Endometrial microvascular endothelial cells (primary cell): ENCODE measurements around the gene MMP17. TPM values are rescaled to one million over a fixed set of nuclear protein-coding genes. Genes with fewer than 3 reads are reported as not detected.

Experiments
- in situ Hi-C: cut with HindIII; loops from 2 replicates; pipeline ENCODE4 v1.10.0; 2017; ENCODE audit warnings: low sequenced_read_pairs, low pct_unique_long_range_greater_than_20kb; ENCODE audit errors: inconsistent ontology term
- total RNA-seq: library from RNA; depleted of rRNA; stranded (reverse); fragments of >200 nt; gene quantifications from one replicate; pipeline ENCODE4 v1.2.3, GENCODE V29; 2015; ENCODE audit errors: inconsistent ontology term

The MMP17 gene
- total RNA-seq, 1 donor from 2014 or later: 19.7 TPM

DNA sequence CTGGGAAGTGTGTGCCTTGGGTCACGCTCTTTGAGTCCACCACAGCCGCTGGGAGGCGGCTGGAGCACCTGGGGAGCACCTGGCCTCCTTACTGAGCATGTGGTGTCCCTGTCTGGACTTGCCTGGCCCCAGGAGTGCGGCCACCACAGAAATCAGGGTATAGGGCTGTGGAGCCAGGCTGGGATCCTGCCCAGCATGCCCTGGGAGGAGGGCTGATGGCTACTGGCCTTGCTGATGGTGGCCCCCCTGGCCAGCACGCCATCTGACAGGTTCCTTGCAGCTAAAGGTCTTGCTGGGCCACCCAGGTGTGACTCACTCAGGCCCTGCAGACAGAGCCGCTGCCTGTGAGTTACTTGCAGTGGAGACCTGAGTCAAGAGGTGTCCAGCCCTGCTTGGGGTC lies 72.2 kb downstream of the MMP17 start:
- in situ Hi-C loops: no loop called here

Other genes with a start within 250 kb of the MMP17 start
- 17.6 TPM for gene SFSWAP, start 117.3 kb upstream of the MMP17 start, total RNA-seq
- gene ULK1, start 66.2 kb downstream of the MMP17 start, total RNA-seq: 4.2 TPM
- gene PUS1, start 100.9 kb downstream of the MMP17 start, total RNA-seq: 27.0 TPM
- 10.0 TPM for gene EP400, start 121.5 kb downstream of the MMP17 start, total RNA-seq